Fibroblast of skin of back (primary cell): ENCODE data around the gene HLA-DQB1.
A peak's percentile ranks its signal among the peaks of the same experiment; 100 is the strongest.
"Not testable (repeated sequence)": the region's sequence is repeated elsewhere in the genome, so short reads cannot be mapped to it uniquely, and the experiment has no call there.

ENCODE experiments used
- DNase-seq: peaks from one replicate; pipeline ENCODE4 v3.0.0-alpha.2; 2013

Gene HLA-DQB1

GRCh38 chr6:32662099-32662498, 4.4 kb downstream of the HLA-DQB1 start:
- no peak for DNase-seq

- DNase-seq: no peak
Measured at GRCh38 chr6:32659856-32660595, 6.4 kb downstream of the HLA-DQB1 start.

- DNase-seq: no peak
Measured at GRCh38 chr6:32658268-32658897, 8.1 kb downstream of the HLA-DQB1 start.

- not testable (repeated sequence) for DNase-seq
Measured at GRCh38 chr6:32657819-32658218, 8.6 kb downstream of the HLA-DQB1 start.

GRCh38 chr6:32657329-32657728, 9.1 kb downstream of the HLA-DQB1 start:
- DNase-seq: not testable (repeated sequence)

- DNase-seq: no peak
Measured at GRCh38 chr6:32655203-32655710, 11.2 kb downstream of the HLA-DQB1 start.

GRCh38 chr6:32645047-32645703, 21.3 kb downstream of the HLA-DQB1 start:
- no peak for DNase-seq

- DNase-seq: no peak
Measured at GRCh38 chr6:32643904-32644303, 22.6 kb downstream of the HLA-DQB1 start.

- no peak for DNase-seq
Measured at GRCh38 chr6:32642720-32643106, 23.7 kb downstream of the HLA-DQB1 start.

- not testable (repeated sequence) for DNase-seq
Measured at GRCh38 chr6:32641785-32642719, 24.4 kb downstream of the HLA-DQB1 start.

GRCh38 chr6:32641122-32641521, 25.3 kb downstream of the HLA-DQB1 start:
- DNase-seq: no peak

- no peak for DNase-seq
Measured at GRCh38 chr6:32639440-32640394, 26.7 kb downstream of the HLA-DQB1 start.

GRCh38 chr6:32638532-32639219, 27.8 kb downstream of the HLA-DQB1 start:
- DNase-seq: no peak

- DNase-seq: no peak
Measured at GRCh38 chr6:32637883-32638282, 28.6 kb downstream of the HLA-DQB1 start.

- DNase-seq: no peak
Measured at GRCh38 chr6:32637219-32637880, 29.1 kb downstream of the HLA-DQB1 start, which contains the start of gene HLA-DQA1. TSS of gene HLA-DQA1 (plus strand) at chr6:32637406. CDS start at chr6:32637459, 53 bp downstream.

- DNase-seq: no peak
Measured at GRCh38 chr6:32635526-32636123, 30.8 kb downstream of the HLA-DQB1 start.

GRCh38 chr6:32629793-32630192, 36.7 kb downstream of the HLA-DQB1 start:
- DNase-seq: not testable (repeated sequence)

GRCh38 chr6:32627831-32628230, 38.6 kb downstream of the HLA-DQB1 start:
- peak; percentile 12 for DNase-seq

- DNase-seq: no peak
Measured at GRCh38 chr6:32627249-32627648, 39.2 kb downstream of the HLA-DQB1 start.
